ENCODE results near the gene LCN10.

DNA sequence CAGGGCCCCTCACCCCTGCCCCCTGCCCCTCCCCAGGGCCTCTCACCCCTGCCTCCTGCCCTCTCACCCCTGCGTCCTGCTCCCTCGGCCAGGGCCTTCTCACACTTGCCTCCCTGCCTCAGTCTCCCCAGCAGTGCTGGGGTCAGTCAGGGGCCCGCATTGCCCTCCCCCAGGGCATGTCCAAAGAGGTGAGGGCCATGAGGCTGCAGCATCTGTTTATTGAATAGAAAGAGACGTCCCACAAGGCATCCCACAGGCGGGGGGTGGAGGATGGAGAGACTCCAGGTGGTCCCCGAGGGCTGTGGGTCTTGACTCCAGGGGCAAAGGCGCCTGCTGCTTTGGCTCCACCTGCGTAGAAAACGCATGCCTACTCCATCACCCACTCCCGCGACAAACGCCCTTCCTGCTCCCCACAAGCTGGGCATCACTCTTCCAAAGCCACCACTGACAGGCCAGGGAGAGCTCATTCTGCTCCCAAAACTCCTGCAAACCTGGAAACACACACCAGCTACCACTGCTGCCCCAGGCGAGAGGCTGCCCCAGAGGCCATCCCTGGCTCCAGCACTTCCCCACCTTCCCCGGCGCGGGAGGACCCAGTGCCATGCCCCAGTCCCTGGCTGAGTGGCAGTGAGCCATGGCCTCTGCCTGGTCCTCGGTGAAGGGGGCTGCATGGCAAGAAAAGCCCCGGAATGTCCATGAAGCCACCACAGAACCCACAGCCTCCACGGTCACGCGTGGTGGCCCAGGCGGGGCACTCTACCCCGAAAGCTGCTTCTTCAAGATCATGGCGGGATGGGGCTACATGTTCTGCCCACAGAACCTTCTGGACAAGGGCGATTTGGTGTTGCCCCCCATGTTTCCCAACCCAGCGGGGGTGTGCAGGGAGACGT, 16.9 kb upstream of the LCN10 start:
- no peak for TF ChIP-seq NFRKB (IDR thresholded peaks at IDR 0.05)
- TF ChIP-seq FOXM1 (IDR thresholded peaks at IDR 0.05; ENCODE audit: borderline replicate concordance) = no peak
- no peak for TF ChIP-seq FOXA1 (IDR thresholded peaks at IDR 0.05)
- TF ChIP-seq CTBP1 (IDR thresholded peaks at IDR 0.05; ENCODE audit: borderline replicate concordance) = no peak

Measured in HEK293T (cell line).